Inflammatory macrophage treated with lipopolysaccharide for 4 hours (primary cell): Measurements from ENCODE around the gene PKP2.

ENCODE experiments used
- DNase-seq: peaks from one replicate; pipeline ENCODE4 v3.0.0-alpha.2; 2020

The PKP2 gene

DNA sequence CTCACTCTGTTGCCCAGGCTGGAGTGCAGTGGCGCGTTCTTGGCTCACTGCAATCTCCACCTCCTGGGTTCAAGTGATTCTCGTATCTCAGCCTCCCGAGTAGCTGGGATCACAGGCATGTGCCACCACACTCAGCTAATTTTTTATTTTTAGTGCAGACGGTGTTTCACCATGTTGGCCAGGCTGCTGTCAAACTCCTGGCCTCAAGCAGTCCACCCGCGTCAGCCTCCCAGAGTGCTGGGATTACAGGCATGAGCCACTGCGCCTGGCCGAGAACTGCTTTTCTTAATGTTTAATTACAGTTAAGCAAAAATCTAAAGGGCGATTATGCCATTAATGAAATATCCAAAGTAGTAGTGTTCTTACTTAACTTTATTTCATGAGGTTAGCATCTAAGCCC, 154.4 kb downstream of the PKP2 start:
- no peak for DNase-seq
